Stimulated activated CD8-positive, alpha-beta memory T cell treated with anti-CD3 and anti-CD28 coated beads, Interleukin-2, amount 100 ng/mL, for 48 hours (primary cell): ENCODE results near the gene JCAD.
A peak's percentile ranks its signal among the peaks of the same experiment; 100 is the strongest.
"Not testable (repeated sequence)": the region's sequence is repeated elsewhere in the genome, so short reads cannot be mapped to it uniquely, and the experiment has no call there.

Source experiments
- DNase-seq, 2 donors: peaks; one replicate each; pipeline ENCODE4 v3.0.0-alpha.2; 2020; ENCODE audit warnings: low read depth in 2 of 2

JCAD gene, protein sequence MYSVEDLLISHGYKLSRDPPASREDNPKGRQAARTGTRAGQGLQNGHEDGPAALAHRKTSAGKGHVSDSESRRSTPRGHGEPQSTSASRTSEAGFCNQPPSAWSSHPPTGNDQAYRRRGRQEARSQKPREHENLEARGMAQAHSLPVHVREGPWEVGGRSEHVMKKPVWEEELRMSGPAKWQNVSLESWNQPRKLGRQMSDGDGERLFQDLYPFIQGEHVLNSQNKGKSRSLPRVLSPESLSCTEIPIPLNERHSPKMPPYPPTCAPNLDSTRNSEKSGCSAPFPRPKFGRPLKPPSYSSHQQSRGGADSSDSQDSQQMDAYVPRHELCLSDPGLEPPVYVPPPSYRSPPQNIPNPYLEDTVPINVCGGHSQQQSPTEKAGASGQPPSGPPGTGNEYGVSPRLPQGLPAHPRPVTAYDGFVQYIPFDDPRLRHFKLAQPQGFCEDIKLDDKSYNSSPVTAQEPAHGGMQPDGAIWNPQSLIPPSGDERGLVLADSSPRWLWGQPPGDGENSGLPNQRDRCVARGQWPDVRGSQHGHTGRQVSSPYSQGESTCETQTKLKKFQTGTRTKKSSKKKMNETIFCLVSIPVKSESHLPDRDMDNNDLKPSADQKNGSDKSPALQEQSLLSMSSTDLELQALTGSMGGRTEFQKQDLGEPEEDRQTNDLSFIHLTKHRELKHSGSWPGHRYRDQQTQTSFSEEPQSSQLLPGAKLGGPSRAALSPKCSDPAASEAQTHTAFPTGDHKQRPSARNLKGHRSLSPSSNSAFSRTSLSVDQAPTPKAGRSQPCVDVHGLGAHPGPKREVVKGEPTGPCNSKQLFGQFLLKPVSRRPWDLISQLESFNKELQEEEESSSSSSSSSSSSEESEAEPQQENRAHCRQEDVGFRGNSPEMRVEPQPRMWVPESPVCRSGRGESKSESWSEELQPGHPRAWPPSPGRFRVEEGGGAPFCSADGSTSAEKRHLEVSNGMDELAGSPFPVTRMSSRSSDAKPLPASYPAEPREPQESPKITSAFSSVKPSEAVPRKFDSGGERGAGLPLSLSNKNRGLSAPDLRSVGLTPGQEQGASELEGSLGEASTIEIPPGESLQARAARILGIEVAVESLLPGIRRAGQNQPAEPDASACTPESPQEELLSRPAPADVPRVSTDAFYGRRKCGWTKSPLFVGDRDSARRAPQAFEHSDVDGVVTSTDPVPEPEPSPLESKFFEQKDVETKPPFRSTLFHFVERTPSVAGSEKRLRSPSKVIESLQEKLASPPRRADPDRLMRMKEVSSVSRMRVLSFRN (N-terminal part only)

DNA sequence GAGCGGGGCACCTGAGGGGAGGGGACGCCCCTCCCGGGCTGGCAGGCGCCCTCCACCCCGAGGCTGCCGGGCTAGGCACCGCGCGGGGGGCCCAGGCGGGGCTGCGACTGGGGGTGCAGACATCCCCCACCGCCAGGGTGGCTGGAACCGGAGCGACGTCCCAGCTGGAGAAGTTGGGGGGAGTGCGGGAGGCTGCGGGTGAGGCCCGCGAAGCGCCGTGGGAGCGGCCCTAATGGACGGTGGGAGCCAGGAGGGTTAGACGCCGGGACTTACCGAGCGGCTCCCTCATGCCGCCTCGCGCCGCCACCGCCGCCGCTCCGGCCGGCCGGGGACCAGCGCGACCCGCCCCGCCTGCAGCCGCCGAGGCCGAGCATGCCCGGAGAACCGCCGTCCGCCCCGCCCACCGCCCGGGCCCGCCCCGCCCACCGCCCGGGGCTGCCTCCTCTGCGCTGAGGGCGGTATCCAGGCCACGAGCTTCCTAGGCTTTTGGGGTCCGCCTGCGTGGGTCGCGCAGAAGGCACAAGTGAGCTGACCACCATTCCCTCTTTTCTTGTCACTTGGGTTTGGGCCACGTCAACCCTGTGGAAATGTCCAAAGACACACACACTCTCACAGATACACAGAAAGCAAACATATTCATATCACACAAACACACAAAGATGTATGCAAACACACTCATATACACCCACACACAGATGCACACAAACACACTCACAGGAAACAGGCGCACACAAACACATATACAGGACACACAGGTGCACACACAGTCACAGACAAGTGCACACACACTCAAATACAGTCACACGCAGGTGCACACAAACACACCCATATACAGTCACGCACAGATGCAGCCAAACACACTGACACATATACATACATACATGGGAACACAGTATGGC is at the start of gene JCAD:
JCAD (minus strand) TSS at position 378 of the 899 bp plus-strand sequence. CDS start 11,774 bp downstream, outside the sequence.
- peak; percentile 44 to 53 for DNase-seq

DNA sequence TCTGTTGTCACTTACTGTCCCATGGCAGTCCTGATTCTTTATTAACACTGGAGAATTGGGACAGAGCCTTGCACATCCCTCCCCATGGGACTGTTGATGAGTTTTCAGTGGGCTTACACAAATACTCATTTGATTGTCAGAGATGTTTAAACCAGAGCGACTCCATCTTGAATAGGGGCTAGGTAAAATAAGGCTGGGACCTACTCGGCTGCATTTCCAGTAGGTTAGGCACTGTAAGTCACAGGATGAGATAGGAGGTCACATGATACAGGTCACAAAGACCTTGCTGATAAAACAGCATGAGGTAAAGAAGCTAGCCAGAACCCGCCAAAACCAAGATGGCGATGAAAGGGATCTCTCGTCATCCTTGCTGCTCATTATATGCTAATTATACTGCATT is 47.6 kb upstream of the JCAD start:
- no peak for DNase-seq

DNA sequence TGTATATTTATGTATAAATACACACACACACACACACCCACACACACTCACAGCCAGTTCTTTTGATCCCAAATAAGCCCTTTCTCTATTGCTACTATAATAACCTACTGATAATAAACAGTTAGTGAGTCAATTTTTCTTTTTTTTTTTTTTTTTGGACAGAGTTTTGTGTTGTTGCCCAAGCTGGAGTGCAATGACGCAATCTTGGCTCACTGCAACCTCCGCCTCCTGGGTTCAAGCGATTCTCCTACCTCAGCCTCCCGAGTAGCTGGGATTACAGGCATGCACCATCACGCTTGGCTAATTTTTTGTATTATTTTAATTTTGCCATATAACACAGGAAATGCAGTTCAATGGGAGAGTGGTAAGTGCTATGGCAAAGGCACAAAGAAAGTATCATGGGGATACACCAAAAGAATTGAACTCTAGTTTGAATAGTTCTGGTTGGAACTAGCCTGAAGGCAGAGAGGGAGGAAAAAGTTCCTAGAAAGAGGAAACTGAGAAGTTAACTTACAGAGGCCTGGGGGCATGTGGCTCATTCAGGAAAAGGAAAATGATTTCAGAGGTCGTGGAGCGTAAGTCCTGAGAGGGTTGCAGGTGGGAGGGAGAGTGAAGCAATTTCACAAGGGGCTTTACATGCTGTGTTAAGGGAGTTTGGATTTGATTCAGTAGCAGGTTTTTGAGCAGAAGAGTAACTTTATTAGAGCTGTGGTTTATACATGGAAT is 44.4 kb upstream of the JCAD start:
- DNase-seq = no peak

DNA sequence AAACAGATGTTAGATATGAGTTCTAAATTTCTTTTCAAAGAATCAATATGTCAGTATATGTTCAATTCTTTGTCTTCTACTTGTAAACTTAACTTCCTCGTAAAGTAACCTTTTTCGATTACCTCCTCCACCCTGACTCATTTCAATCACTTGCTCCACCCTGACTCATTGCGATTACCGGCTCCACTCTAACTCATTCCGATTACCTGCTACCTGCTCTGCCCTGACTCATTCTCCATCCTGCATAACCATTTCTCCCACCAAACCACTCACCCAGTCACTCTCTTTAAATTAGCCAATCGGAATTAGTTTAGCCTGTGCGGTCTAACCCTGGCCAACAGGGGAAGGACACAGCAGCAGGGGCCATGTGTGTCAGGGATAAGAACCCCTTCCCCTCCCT is 40.3 kb upstream of the JCAD start:
- DNase-seq = not testable (repeated sequence)

DNA sequence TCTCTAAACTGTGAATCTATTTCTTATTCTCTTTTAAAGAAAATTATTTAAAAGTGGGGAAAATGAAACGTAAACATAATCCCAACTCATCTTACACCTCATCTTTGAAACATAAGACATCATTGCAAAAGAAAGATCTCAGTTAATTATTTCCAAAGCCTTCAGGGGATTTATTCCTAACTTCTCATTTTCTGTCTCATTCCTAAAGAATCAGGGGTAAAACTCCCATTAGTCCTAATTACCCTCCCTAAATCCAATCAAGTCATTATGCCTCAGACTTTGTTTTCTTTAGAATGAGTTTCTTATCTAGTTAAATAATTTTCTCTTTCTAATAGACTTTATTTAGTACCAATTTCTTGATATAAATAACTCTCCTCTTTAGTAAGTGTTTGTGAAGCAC is 39.7 kb upstream of the JCAD start:
- DNase-seq = no peak

GRCh38 chr10:30098629-30099028 is 39.2 kb upstream of the JCAD start:
- no peak for DNase-seq

- no peak for DNase-seq
Observed at GRCh38 chr10:30096564-30096963, 37.2 kb upstream of the JCAD start.

GRCh38 chr10:30095631-30096422 is 36.4 kb upstream of the JCAD start:
- DNase-seq = no peak

DNA sequence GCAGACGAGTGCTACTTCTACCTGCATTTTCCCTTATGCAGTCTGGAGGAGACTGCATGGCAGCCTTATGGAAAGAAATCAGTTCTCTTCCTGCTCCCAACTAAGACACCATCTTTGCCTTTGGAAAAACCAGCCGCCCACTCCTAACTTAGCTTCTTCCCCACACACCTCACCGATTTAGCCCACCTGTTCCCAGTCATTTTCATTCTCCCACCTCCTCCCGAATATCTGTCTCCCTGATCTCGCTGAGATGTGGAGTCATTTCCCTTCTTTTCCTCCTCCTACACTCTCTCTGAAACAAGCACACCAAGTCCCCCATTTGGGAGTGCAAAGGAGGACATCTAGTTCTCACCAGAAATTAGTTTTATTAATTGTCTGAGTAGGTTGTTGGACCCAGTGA is 35.2 kb upstream of the JCAD start:
- DNase-seq = no peak

DNA sequence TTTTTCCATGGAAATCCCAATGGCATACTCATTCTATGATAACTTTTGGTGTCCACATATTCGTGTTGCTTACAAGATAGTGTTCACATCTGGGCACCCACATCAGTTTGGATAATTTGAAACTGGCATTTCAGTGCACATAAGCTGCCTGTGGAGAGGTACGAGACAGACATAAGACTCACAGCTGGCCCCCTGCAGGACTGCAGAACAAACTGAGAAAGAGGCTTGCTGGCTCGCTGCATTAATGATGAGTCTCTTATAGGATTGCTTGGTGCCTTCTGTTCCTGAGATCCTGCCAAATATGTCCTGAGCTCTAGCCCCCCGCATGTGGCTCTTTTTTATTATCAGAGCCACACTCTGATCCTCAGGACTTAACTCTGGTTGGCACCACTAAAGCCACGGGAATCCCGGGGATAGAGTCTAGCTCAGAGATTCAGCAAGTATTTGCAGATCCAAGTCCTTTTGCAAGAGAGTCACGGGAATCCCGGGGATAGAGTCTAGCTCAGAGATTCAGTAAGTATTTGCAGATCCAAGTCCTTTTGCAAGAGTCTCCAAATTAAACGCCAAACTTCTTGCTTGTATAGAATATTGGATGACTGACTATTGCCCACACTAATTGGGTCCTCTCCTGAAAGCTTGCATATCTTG is 34.0 kb upstream of the JCAD start:
- DNase-seq = no peak

DNA sequence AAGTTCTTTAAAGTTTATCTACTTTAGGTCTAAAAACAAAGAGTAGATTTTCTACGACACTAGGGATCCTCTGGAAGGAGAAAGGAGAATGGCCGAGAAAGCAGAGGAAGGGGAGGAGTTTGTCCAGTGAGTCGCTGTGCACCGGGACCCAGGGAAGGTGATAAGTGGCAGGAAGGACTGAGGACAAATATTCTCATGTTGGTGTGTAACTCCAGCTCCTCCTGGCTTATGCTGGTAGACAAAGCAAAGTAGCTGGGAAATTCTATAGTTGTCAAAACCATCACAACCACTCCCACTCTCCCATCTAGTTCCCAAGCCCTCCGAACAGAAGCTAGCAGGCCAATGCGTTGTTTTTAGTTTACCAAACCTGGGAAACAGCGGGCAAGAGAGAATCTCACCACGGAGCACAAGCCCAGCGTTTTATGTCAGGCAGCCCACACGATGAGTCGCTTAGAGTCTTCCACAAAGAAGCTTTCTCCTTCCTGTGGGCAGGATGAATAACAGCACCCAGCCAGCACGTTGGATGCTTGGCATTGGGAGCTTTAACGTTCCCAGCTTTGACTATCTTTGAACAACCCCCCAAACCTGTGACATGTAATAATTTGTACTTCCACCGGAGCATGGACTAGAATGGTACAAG is 32.9 kb upstream of the JCAD start:
- no peak for DNase-seq

DNA sequence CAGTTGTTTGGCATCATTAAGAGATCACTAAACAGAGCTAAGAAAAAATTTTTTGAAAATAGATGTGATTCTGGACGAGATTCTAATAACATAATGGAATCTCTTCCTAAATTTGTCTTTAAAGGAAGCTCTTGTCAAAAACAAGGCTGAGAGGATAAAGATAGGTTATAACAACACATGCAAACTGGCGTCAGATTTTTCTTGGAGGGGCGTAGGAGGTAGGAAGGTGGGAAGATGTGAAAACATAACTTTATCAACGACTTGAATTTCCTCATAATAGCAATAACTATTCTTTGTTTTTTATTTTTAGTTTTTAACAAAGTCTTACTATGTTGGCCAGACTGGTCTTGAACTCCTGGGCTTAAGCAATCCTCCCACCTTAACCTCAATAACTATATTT is 31.8 kb upstream of the JCAD start:
- DNase-seq = no peak

DNA sequence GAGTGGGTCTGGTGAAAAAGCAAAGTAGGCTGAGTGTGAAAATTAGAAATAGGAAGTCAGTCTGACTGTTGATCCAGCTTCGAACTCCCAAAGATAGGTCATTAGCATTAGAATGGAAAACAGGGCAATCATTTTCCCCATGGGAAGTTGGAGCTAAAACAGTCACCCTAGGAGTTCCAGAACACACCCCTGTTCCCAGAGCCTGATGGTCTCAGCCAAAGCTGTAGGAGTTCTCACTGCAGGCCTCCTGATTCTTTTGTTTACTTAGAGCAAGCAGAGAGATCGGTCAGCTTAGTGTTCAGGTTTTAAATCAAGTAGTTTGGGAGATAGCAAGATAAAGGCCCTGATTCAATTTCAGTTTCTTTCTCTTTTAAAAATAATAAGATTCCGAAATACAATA is 28.8 kb upstream of the JCAD start:
- no peak for DNase-seq

- no peak for DNase-seq
Observed at GRCh38 chr10:30083934-30084333, 24.5 kb upstream of the JCAD start.

DNA sequence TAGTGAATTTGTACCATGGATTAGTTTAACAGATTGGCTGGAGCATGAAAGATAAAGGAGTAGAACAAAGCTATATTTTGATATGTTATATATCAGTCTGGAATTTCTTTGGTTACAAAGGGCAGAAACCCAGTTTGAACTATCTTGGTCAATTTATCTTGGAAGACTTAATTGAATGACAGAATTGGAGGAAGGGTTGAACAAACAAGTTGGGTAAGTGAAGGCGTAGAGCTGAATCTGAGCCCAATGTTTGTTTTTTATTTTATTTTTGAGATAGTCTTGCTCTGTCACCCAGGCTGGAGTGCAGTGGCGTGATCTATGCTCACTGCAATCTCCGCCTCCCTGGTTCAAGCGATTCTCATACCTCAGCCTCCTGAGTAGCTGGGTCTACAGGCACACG is 21.8 kb upstream of the JCAD start:
- DNase-seq = no peak

GRCh38 chr10:30080161-30080560 is 20.8 kb upstream of the JCAD start:
- no peak for DNase-seq

DNA sequence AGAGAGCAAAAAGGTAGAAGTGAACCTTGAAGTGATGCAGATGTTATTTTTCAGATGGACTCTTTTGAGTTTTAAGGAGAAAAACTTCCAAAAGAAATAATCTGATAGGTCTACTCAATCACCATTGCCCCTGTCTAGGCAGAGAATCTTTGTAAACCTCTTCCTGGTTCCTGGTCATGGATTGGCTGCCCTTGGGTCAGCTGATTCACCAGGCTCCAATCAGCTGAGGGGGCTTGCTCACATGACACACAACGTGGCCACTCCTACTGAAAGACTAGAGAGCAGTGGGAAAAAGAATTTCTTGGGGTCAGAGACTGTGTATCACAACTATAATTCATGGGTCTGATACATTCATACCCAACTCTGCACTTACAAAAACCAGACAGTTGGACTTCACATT is 20.0 kb upstream of the JCAD start:
- no peak for DNase-seq

- no peak for DNase-seq
Observed at GRCh38 chr10:30075481-30075880, 16.1 kb upstream of the JCAD start.

DNA sequence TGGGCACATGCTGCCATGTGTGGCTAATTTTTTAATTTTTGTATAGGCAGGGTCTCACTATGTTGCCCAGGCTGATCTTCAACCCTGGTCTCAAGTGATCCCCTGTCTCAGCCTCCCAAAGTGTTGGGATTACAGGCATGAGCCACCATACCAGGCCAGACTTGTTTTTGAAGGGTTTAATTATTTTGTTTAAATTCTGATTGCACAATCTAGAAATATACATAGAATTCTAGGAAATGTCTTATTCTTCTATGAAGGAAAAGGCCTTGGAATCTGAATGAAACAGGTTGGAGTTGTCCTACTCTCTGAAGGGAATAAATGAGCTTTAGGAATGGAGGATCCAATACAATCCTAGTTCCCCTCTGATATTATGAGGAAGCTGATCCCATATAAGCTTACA is 15.5 kb upstream of the JCAD start:
- DNase-seq = no peak
